Stimulated activated CD4-positive, alpha-beta T cell treated with anti-CD3 and anti-CD28 coated beads, TNF-alpha, amount 100 ng/mL, for 1 hour (primary cell): ENCODE data around the gene RDM1.

Experiments used
- DNase-seq, 3 donors: peaks; one replicate each; pipeline ENCODE4 v3.0.0-alpha.2; 2020; ENCODE audit warnings: low read depth in 3 of 3, low spot score in 1 of 3

Gene RDM1

GRCh38 chr17:35934760-35935159 is 4.2 kb upstream of the RDM1 start:
- no peak for DNase-seq

GRCh38 chr17:35932586-35932985 is 2.0 kb upstream of the RDM1 start:
- no peak for DNase-seq

GRCh38 chr17:35931794-35932425 is 1.3 kb upstream of the RDM1 start:
- no peak for DNase-seq

GRCh38 chr17:35927714-35928113 is 2.9 kb downstream of the RDM1 start:
- DNase-seq: no peak

- DNase-seq: no peak
Measured at GRCh38 chr17:35923609-35924114, 6.9 kb downstream of the RDM1 start.

GRCh38 chr17:35920229-35920628 is 10.3 kb downstream of the RDM1 start:
- DNase-seq: no peak

GRCh38 chr17:35918665-35919064 is 11.9 kb downstream of the RDM1 start:
- no peak for DNase-seq

GRCh38 chr17:35917519-35918213 is 12.9 kb downstream of the RDM1 start:
- no peak for DNase-seq

- no peak for DNase-seq
Measured at GRCh38 chr17:35915153-35915964, 15.2 kb downstream of the RDM1 start.

GRCh38 chr17:35914354-35914753 is 16.2 kb downstream of the RDM1 start:
- no peak for DNase-seq

GRCh38 chr17:35913609-35914008 is 17.0 kb downstream of the RDM1 start:
- no peak for DNase-seq

- no peak for DNase-seq
Measured at GRCh38 chr17:35912942-35913341, 17.6 kb downstream of the RDM1 start.

- DNase-seq: no peak
Measured at GRCh38 chr17:35912339-35912912, 18.1 kb downstream of the RDM1 start.

GRCh38 chr17:35909408-35909807 is 21.2 kb downstream of the RDM1 start:
- no peak for DNase-seq

- no peak for DNase-seq
Measured at GRCh38 chr17:35907691-35908090, 22.9 kb downstream of the RDM1 start.

GRCh38 chr17:35906926-35907637 is 23.5 kb downstream of the RDM1 start:
- DNase-seq: no peak

GRCh38 chr17:35906191-35906925 is 24.2 kb downstream of the RDM1 start:
- no peak for DNase-seq

GRCh38 chr17:35903451-35903850 is 27.1 kb downstream of the RDM1 start:
- no peak for DNase-seq

GRCh38 chr17:35901631-35902175 is 28.9 kb downstream of the RDM1 start:
- DNase-seq: no peak
